Activated naive CD8-positive, alpha-beta T cell treated with anti-CD3 and anti-CD28 coated beads, Interleukin-2, amount 10 ng/mL, durations not matched to agents 7 days and 5 days (primary cell): ENCODE measurements around the gene VPS29. TPM values are rescaled to one million over a fixed set of nuclear protein-coding genes. Genes with fewer than 3 reads are reported as not detected.
"Not testable (repeated sequence)": the region's sequence is repeated elsewhere in the genome, so short reads cannot be mapped to it uniquely, and the experiment has no call there.

Experiments used
- ATAC-seq: fragments of 150-1000 bp; cut with Tn5 transposase; one replicate; pipeline ENCODE4 v1.10.0; 2021; ENCODE audit warnings: low read depth, moderate library complexity
- POLR2A ChIA-PET: fragments of 350-600 bp; sonication (Branson Sonifier 250); formaldehyde crosslinking; loops from one replicate; lab custom pipeline; 2021; ENCODE audit warnings: antibody characterized with exemption; lab: Charles Lee
- DNase-seq: peaks from one replicate; pipeline ENCODE4 v3.0.0; 2021
- H3K27ac Mint-ChIP-seq: one replicate; pipeline ENCODE4 v1.8.0; 2022; ENCODE audit warnings: mild to moderate bottlenecking, mixed read lengths
- H3K27me3 Mint-ChIP-seq: one replicate; pipeline ENCODE4 v1.8.0; 2022; ENCODE audit warnings: mild to moderate bottlenecking, moderate library complexity, mixed read lengths
- H3K36me3 Mint-ChIP-seq: one replicate; pipeline ENCODE4 v1.8.0; 2021; ENCODE audit warnings: mild to moderate bottlenecking, mixed read lengths
- H3K4me1 Mint-ChIP-seq: one replicate; pipeline ENCODE4 v1.8.0; 2021; ENCODE audit warnings: mixed read lengths
- H3K4me3 Mint-ChIP-seq: one replicate; pipeline ENCODE4 v1.8.0; 2022; ENCODE audit warnings: mild to moderate bottlenecking, moderate library complexity, mixed read lengths
- H3K9me3 Mint-ChIP-seq: one replicate; pipeline ENCODE4 v1.8.0; 2021; ENCODE audit warnings: mixed read lengths
- total RNA-seq, 2 experiments: library from RNA; stranded (reverse); gene quantifications; one replicate each; pipeline ENCODE4 v1.2.3, GENCODE V29; 2021

The VPS29 gene
- total RNA-seq, 2 experiments from 2014 or later = 132 to 138 TPM

- Mint-ChIP-seq H3K9me3 (no peaks in the 10 kb centered on the region), H3K4me3 (no peak overlapping the region), H3K27me3 (no peaks in the 10 kb centered on the region), H3K36me3 (peaks cover 32% of the 10 kb centered on the region), H3K27ac (no peak overlapping the region), H3K4me1 (peaks cover 13% of the 10 kb centered on the region)
- no peak for ATAC-seq
- POLR2A ChIA-PET = interaction anchor here (0.6 kb wide), 1 partner anchor 215 kb away, joined by 3 read pairs; no protein-coding TSS in a partner anchor
- no peak for DNase-seq
These were observed 35.9 kb upstream of the VPS29 start for GRCh38 chr12:110537605-110538409.

DNA sequence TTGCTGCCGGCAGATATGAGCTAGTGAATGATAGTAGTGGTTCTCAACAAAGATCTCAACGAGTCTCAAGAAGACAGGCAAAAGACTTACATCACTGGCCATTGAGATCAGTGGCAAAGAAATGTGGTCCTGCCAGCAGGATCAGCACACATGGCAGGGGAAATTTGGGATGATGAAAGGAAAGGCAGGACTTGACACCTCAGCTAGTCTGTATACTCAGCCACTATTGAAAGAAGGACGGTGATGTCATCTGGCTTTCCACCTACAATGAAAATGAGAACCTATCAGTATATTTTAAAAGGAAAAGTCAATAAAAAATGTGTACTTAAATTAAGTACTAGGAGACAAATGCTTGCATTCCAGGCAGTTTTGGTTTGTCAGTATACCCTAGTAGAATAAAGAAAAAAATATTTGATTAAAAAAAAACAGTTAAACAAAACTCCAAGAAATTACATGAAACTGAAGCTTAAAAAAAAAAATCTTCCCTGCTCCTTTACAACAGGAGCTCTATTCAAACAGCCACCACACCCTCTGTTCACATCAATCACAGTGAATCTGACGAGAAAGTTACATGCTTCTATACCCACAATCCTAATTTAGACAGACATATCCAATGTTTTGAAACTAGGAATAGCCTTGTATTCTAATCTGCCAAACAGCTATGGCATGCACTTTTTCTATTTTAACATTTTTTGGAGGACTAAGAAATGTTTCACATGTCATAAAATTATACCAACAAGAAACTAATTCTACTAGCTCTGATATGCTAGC lies 35.1 kb upstream of the VPS29 start:
- H3K36me3 Mint-ChIP-seq = peaks cover 29% of the 10 kb centered on the region
- peaks cover 14% of the 10 kb centered on the region for H3K4me1 Mint-ChIP-seq
- POLR2A ChIA-PET = no interaction called here

DNA sequence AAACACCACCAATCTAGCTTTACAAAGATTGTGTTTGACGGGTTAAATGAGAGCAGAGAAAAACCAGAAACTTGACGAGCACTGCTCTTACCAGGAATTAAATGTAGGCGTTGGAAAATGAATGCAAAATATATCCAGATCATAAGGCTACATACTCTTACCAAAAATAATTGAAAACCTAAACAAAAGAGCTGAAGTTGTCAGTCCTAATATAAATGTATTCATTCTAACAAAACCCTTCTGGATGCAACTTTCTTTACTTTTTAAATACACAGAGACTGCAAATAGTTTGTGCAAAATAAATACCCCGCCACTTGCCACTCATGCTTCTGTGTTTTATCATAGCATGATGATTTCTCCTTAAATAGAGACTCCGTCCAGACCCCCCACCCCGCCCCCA lies 32.9 kb upstream of the VPS29 start:
- H3K27me3 Mint-ChIP-seq = no peaks in the 10 kb centered on the region
- H3K9me3 Mint-ChIP-seq = no peaks in the 10 kb centered on the region
- no peak overlapping the region for H3K4me3 Mint-ChIP-seq
- H3K27ac Mint-ChIP-seq = no peak overlapping the region
- H3K4me1 Mint-ChIP-seq = peaks cover 19% of the 10 kb centered on the region
- POLR2A ChIA-PET = no interaction called here
- no peak for DNase-seq
- no peak for ATAC-seq
- H3K36me3 Mint-ChIP-seq = peaks cover 42% of the 10 kb centered on the region

More for the DNA sequence above, 35.1 kb upstream of the VPS29 start:
- Mint-ChIP-seq H3K27me3 (no peaks in the 10 kb centered on the region), H3K9me3 (no peaks in the 10 kb centered on the region), H3K4me3 (no peak overlapping the region), H3K27ac (no peak overlapping the region)
- ATAC-seq = no peak
- DNase-seq = no peak

GRCh38 chr12:110533607-110534006 lies 31.7 kb upstream of the VPS29 start:
- Mint-ChIP-seq H3K27me3 (no peaks in the 10 kb centered on the region), H3K9me3 (no peaks in the 10 kb centered on the region), H3K4me3 (no peak overlapping the region), H3K36me3 (peaks cover 47% of the 10 kb centered on the region), H3K4me1 (peaks cover 11% of the 10 kb centered on the region), H3K27ac (no peak overlapping the region)
- DNase-seq = no peak
- no peak for ATAC-seq
- POLR2A ChIA-PET = no interaction called here

- no peak for ATAC-seq
- POLR2A ChIA-PET = interaction anchor here (1.1 kb wide), 2 partner anchors 64 to 82 kb away, joined by 3 read pairs; partner anchors contain the start of genes ARPC3, FAM216A and GPN3
- DNase-seq = no peak
- peaks cover 8% of the 10 kb centered on the region for H3K4me1 Mint-ChIP-seq
- no peaks in the 10 kb centered on the region for H3K9me3 Mint-ChIP-seq
- peaks cover 43% of the 10 kb centered on the region for H3K36me3 Mint-ChIP-seq
- no peak overlapping the region for H3K27ac Mint-ChIP-seq
- H3K4me3 Mint-ChIP-seq = no peak overlapping the region
- no peaks in the 10 kb centered on the region for H3K27me3 Mint-ChIP-seq
These were observed 30.7 kb upstream of the VPS29 start for GRCh38 chr12:110532644-110533043.

DNA sequence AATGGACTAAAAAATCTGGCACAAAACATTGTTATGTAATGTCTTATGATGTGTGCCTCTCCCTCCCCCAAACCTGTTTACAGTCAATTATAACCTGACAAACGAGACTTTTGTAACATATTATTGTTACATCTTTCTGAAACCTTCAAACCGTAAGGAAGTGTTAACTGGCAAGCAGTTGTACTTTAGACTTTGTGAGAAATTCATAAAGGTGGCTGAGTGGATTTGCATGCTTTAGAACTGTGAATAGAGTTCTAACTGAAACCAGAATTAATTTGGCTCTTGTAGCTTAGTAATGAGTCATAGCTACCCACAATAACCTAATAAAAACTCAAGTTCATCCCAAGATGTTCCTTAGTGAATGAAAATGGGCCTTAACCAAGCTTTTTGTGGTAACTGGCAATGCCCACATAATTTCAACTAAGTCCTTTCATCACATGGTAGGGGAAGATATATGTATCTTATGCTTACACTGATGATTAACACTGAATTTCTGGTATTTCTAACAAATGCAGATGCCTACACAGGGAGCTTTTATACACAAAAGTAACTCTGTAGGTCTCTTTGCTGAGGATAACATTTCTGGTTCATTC lies 29.9 kb upstream of the VPS29 start:
- no peaks in the 10 kb centered on the region for H3K9me3 Mint-ChIP-seq
- DNase-seq (no peak), ATAC-seq (peak; percentile 46)
- H3K27me3 Mint-ChIP-seq = no peaks in the 10 kb centered on the region
- peaks cover 40% of the 10 kb centered on the region for H3K36me3 Mint-ChIP-seq
- POLR2A ChIA-PET = interaction anchor here (1.1 kb wide), 2 partner anchors 63 to 81 kb away, joined by 3 read pairs; partner anchors contain the start of genes ARPC3, FAM216A and GPN3
- H3K4me3 Mint-ChIP-seq = no peak overlapping the region
- H3K4me1 Mint-ChIP-seq = peaks cover 8% of the 10 kb centered on the region
- H3K27ac Mint-ChIP-seq = peak overlapping the region; percentile 46

GRCh38 chr12:110530511-110530910 lies 28.6 kb upstream of the VPS29 start:
- POLR2A ChIA-PET = no interaction called here
- H3K4me1 Mint-ChIP-seq = peaks cover 8% of the 10 kb centered on the region
- peaks cover 34% of the 10 kb centered on the region for H3K36me3 Mint-ChIP-seq
- ATAC-seq (no peak), DNase-seq (no peak)
- H3K9me3 Mint-ChIP-seq = no peaks in the 10 kb centered on the region
- H3K27me3 Mint-ChIP-seq = no peaks in the 10 kb centered on the region
- no peak overlapping the region for H3K27ac Mint-ChIP-seq
- no peak overlapping the region for H3K4me3 Mint-ChIP-seq

GRCh38 chr12:110528277-110528839 lies 26.4 kb upstream of the VPS29 start:
- H3K36me3 Mint-ChIP-seq = peaks cover 26% of the 10 kb centered on the region
- ATAC-seq = no peak
- POLR2A ChIA-PET = no interaction called here
- no peaks in the 10 kb centered on the region for H3K27me3 Mint-ChIP-seq
- no peak overlapping the region for H3K27ac Mint-ChIP-seq
- no peak overlapping the region for H3K4me3 Mint-ChIP-seq
- no peak for DNase-seq
- peaks cover 8% of the 10 kb centered on the region for H3K4me1 Mint-ChIP-seq
- H3K9me3 Mint-ChIP-seq = no peaks in the 10 kb centered on the region

DNA sequence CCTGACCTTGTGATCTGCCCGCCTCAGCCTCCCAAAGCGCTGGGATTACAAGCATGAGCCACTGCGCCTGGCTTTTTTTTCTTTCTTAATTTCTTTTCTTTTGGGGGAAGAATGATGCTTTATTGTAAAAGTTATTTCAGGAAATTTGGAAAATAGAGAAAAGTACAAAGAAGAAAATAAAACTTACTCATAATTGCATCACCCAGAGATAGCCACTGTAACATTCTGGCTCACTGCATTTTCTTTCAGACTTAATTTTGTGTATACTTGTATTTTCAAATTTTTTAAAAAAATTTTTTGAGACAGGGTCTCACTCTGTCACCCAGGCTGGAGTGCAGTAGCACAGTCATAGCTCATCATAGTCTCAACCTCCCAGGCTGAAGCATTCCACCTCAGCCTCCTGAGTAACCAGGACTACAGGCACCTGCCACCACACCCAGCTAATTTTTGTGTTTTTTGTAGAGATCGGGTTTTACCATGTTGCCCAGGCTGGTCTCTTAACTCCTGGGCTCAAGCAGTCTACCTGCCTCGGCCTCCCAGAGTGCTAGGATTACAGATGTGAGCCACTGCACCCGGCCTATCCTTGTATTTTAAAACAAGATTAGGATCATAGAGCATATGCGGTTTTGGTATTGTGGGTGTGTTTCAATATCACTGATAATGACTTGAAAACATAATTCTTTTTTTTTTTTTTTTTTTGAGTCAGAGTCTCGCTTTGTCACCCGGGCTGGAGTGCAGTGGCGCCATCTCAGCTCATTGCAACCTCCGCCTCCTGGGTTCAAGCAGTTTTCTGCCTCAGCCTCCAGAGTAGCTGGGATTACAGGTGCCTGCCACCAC lies 19.2 kb upstream of the VPS29 start:
- H3K27me3 Mint-ChIP-seq, DNase-seq, H3K36me3 Mint-ChIP-seq, H3K27ac Mint-ChIP-seq, H3K4me1 Mint-ChIP-seq, ATAC-seq, H3K4me3 Mint-ChIP-seq, POLR2A ChIA-PET, H3K9me3 Mint-ChIP-seq: not testable (repeated sequence)

DNA sequence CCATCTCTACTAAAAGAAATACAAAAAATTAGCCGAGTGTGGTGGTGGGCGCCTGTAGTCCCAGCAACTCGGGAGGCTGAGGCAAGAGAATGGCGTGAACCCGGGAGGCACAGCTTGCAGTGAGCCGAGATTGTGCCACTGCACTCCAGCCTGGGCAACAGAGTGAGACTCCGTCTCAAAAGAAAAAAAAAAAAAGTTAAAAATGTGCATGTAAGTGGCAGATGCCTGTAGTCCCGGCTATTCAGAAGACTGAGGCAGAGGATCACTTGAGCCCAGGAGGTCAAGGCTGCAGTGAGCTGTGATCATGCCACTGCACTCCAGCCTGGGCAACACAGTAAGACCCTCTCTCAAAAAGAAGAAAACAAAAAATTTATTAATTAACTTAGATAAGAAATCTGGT lies 16.1 kb upstream of the VPS29 start:
- H3K27ac Mint-ChIP-seq, POLR2A ChIA-PET, H3K9me3 Mint-ChIP-seq, DNase-seq, H3K4me3 Mint-ChIP-seq, H3K27me3 Mint-ChIP-seq, H3K4me1 Mint-ChIP-seq, H3K36me3 Mint-ChIP-seq, ATAC-seq: not testable (repeated sequence)

DNA sequence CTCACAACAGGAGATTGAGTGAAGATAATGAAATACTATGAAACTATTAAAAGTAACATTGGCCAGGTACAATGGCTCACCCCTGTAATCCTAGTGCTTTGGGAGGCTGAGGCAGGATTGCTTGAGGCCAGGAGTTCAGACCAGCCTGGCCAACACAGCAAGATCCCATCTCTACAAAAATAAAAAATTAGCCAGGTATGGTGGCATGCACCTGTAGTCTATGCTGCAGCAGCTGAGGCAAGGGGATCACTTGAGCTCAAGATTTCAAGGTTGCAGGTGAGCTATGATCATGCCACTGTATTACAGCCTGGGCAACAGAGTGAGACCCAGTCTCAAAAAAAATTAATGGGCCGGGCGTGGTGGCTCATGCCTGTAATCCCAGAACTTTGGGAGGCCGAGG lies 15.1 kb upstream of the VPS29 start:
- no peak overlapping the region for H3K27ac Mint-ChIP-seq
- no peaks in the 10 kb centered on the region for H3K27me3 Mint-ChIP-seq
- DNase-seq (no peak), ATAC-seq (no peak)
- H3K9me3 Mint-ChIP-seq = no peaks in the 10 kb centered on the region
- no peaks in the 10 kb centered on the region for H3K36me3 Mint-ChIP-seq
- no peak overlapping the region for H3K4me3 Mint-ChIP-seq
- peaks cover 4% of the 10 kb centered on the region for H3K4me1 Mint-ChIP-seq
- POLR2A ChIA-PET = no interaction called here

DNA sequence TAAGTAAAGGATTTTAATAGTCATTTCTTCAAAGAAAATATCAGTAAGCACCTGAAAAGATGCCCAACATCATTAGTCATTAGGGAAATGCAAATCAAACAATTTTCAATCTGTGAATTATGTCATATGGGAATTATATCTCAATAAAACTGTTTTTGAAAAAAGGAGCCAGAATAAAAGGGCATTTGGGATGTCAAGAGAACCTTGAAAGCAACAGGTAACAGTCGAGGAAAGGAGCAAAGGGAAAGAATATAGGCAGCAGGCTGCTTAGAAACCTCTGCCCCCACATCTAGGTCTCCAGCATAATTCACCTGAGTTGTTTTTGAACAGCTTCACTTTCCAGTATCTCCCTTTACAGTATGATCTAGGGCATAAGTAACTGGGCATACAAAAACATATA lies 12.5 kb upstream of the VPS29 start:
- H3K4me3 Mint-ChIP-seq = no peak overlapping the region
- ATAC-seq = no peak
- H3K36me3 Mint-ChIP-seq = no peaks in the 10 kb centered on the region
- H3K4me1 Mint-ChIP-seq = peaks cover 3% of the 10 kb centered on the region
- H3K27me3 Mint-ChIP-seq = no peaks in the 10 kb centered on the region
- H3K27ac Mint-ChIP-seq = no peak overlapping the region
- no peak for DNase-seq
- POLR2A ChIA-PET = no interaction called here
- no peaks in the 10 kb centered on the region for H3K9me3 Mint-ChIP-seq
